ENCODE results near the gene MCOLN1. TPM values are rescaled to one million over a fixed set of nuclear protein-coding genes. Genes with fewer than 3 reads are reported as not detected.

Gene MCOLN1
- polyA plus RNA-seq, 1 of the 3 experiments (the other 2 are of a cell fraction): 28.4 TPM

DNA sequence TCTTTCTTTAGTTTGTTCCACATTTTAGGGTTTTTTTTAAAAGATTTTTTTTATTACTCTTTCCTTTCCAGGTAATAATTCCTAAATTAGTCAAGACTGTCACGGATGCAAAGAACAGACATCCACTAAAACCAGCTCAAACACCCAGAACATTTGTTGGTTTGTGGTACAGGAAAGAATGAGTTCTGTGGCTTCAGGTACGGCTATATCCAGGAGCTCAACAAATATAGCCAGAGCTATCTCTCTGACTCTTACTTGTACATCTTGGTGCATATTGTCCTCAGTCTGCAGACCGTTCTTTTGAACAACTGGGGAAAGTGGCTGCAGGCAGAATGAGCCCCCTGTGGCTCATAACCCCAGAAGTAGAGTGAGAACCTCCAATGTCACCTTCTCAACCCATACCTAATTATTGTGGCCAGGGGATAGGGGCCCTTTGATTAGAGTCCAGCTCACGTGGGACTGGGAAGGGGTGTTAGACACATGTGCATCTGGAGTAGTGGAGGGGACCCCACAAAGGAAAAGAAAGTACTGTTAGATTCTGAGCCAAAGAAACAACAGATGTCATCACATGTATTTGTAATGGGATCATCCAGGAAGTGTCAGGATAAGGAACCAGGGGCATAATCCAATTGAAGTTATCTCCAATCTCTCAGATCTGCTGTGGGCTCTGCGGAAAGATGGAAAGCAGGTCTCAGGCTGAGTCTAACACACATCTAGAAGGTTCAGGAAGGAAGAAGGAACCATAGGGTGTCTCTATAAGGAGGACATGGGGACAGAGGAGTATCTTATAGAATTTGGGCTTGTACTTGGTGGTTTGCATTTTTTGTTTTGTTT is 8.4 kb upstream of the MCOLN1 start:
- Histone ChIP-seq H3K4me1 (ENCODE audit: control insufficient read depth in 1 of 2, insufficient read depth in 2 of 2, low read depth in 1 of 2, low read length in 1 of 2) (peaks cover 4 to 24% of the 10 kb centered on the region in 2 experiments; a peak in 2 of 4 replicates), H3K79me2 (ENCODE audit: insufficient read depth) (peaks cover 24% of the 10 kb centered on the region), H3K36me3 (replicated peaks in 1 of 2; ENCODE audit: control insufficient read depth in 1 of 2, insufficient read depth in 2 of 2, low read length in 1 of 2) (peaks cover 0 to 1% of the 10 kb centered on the region in 2 experiments), H3K4me3 (ENCODE audit: low read depth in 2 of 2, low read length in 1 of 2) (no peak overlapping the region), H3K9ac (no peak overlapping the region), H3K27me3 (ENCODE audit: insufficient read depth) (no peaks in the 10 kb centered on the region), H3K4me2 (no peak overlapping the region), H3K9me3 (no peaks in the 10 kb centered on the region), H3F3A (replicated peaks; ENCODE audit: insufficient read depth) (no peaks in the 10 kb centered on the region), H2AFZ (ENCODE audit: low read depth) (no peak overlapping the region), H4K20me1 (ENCODE audit: insufficient read depth) (no peaks in the 10 kb centered on the region), H3K9me2 (no peaks in the 10 kb centered on the region), H3K27ac (ENCODE audit: low read depth in 2 of 2, low read length in 1 of 2) (peak overlapping the region in 1 of 2 experiments; percentile 0; a peak in 2 of 4 replicates)
- WGBS (ENCODE audit: low lambda C conversion rate): 75% methylated on average over 5 of the region's 5 CpGs
- ChIA-PET POLR2A (interaction anchor here (0.8 to 2.5 kb wide), 3 partner anchors 8 to 19 kb away, joined by 3 to 7 read pairs (median 4); partner anchors contain the start of gene MCOLN1), CTCF (interaction anchor here (1.0 to 4.5 kb wide), 2 partner anchors 8 to 17 kb away, joined by 4 to 16 read pairs; partner anchors contain the start of gene MCOLN1)
- no peak for TF ChIP-seq RFX5 (IDR thresholded peaks at IDR 0.05; ENCODE audit: low read length)
- TF ChIP-seq NRF1 (IDR thresholded peaks at IDR 0.05; ENCODE audit: low read depth, low read length): no peak
- TF ChIP-seq GABPA (IDR thresholded peaks at IDR 0.05; ENCODE audit: low read depth): no peak
- TF ChIP-seq GATA2 (CRISPR knock-in tag; IDR thresholded peaks at IDR 0.05): peak; percentile 90
- peak; percentile 71; the same call in 1 of the 2 replicates for TF ChIP-seq RCOR1 (IDR thresholded peaks at IDR 0.05; ENCODE audit: low read length)
- TF ChIP-seq, protein P1, sequence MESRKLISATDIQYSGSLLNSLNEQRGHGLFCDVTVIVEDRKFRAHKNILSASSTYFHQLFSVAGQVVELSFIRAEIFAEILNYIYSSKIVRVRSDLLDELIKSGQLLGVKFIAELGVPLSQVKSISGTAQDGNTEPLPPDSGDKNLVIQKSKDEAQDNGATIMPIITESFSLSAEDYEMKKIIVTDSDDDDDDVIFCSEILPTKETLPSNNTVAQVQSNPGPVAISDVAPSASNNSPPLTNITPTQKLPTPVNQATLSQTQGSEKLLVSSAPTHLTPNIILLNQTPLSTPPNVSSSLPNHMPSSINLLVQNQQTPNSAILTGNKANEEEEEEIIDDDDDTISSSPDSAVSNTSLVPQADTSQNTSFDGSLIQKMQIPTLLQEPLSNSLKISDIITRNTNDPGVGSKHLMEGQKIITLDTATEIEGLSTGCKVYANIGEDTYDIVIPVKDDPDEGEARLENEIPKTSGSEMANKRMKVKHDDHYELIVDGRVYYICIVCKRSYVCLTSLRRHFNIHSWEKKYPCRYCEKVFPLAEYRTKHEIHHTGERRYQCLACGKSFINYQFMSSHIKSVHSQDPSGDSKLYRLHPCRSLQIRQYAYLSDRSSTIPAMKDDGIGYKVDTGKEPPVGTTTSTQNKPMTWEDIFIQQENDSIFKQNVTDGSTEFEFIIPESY (IDR thresholded peaks at IDR 0.05; ENCODE audit: borderline replicate concordance, low read depth): no peak
- peak; percentile 49 for TF ChIP-seq CHD2 (IDR thresholded peaks at IDR 0.05; ENCODE audit: low read length, partially characterized antibody)
- TF ChIP-seq EP300 (IDR thresholded peaks at IDR 0.05; ENCODE audit: borderline replicate concordance in 1 of 2, low read depth in 1 of 2, low read length in 1 of 2): peak in 1 of 2 experiments; percentile 78; a peak in 1 of 4 replicates
- peak; percentile 25; the same call in 1 of the 2 replicates for TF ChIP-seq MXI1 (IDR thresholded peaks at IDR 0.05; ENCODE audit: low read depth, low read length)
- peak; percentile 63 for DNase-seq

DNA sequence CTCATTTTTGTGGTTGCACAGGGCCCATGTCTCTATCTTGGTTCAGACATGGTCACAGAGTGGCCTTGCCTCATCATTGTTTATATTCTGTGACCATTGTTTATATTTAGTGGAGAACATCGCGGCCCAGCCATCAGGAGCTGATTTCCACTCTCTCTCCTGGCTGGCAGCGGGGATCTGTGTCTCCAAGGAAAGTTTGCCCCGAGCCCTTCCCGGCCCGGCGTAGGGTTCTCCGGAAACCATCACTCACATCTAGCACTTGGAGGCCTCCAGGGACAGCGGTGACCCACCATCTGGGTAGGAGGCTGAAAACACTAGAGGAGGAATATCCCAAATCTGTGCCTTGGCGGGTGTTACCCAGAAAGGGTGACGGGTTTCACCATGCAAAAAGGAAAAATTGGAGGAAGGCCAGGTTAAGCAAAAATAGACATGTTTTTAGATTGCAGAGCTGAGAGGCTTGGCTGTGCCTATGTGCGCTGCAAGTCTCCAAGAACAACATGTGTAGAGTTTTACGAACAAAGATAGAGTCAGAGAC is 7.2 kb upstream of the MCOLN1 start:
- Histone ChIP-seq H3K9me2 (no peaks in the 10 kb centered on the region), H3K27ac (ENCODE audit: low read depth in 2 of 2, low read length in 1 of 2) (peak overlapping the region; percentile 56 to 78), H2AFZ (ENCODE audit: low read depth) (peak overlapping the region; percentile 97), H3K4me2 (peak overlapping the region; percentile 81), H3K9ac (peak overlapping the region; percentile 84), H4K20me1 (ENCODE audit: insufficient read depth) (no peaks in the 10 kb centered on the region), H3K4me1 (ENCODE audit: control insufficient read depth in 1 of 2, insufficient read depth in 2 of 2, low read depth in 1 of 2, low read length in 1 of 2) (peaks cover 4 to 24% of the 10 kb centered on the region in 2 experiments; a peak in 2 of 4 replicates), H3K36me3 (replicated peaks in 1 of 2; ENCODE audit: control insufficient read depth in 1 of 2, insufficient read depth in 2 of 2, low read length in 1 of 2) (peaks cover 0 to 4% of the 10 kb centered on the region in 2 experiments), H3F3A (replicated peaks; ENCODE audit: insufficient read depth) (no peaks in the 10 kb centered on the region), H3K79me2 (ENCODE audit: insufficient read depth) (peaks cover 24% of the 10 kb centered on the region), H3K4me3 (ENCODE audit: low read depth in 2 of 2, low read length in 1 of 2) (peak overlapping the region; percentile 66 to 68; a peak in 3 of 4 replicates), H3K9me3 (no peaks in the 10 kb centered on the region), H3K27me3 (ENCODE audit: insufficient read depth) (no peaks in the 10 kb centered on the region)
- CTCF ChIA-PET: interaction anchor here (1.2 kb wide), 1 partner anchor 21 kb away, joined by 3 read pairs; no protein-coding TSS in a partner anchor
- POLR2A ChIA-PET: interaction anchor here (0.6 to 2.5 kb wide), 5 partner anchors 9 to 21 kb away, joined by 3 to 7 read pairs (median 4); partner anchors contain the start of gene PNPLA6
- TF ChIP-seq JUND (IDR thresholded peaks at IDR 0.05): no peak
- TF ChIP-seq MXI1 (IDR thresholded peaks at IDR 0.05; ENCODE audit: low read depth, low read length): 0 out of 2 replicates have a peak, but pooled peaks have one; percentile 4
- 95% methylated on average over 13 of the region's 13 CpGs for WGBS (ENCODE audit: low lambda C conversion rate)
- no peak for DNase-seq

All from SK-N-SH (cell line).